Endothelial cell of umbilical vein (primary cell): Measurements from ENCODE around the gene PRKAA1. TPM values are rescaled to one million over a fixed set of nuclear protein-coding genes. Genes with fewer than 3 reads are reported as not detected.
A peak's percentile ranks its signal among the peaks of the same experiment; 100 is the strongest.

Experiments used
- Bru-seq: library from RNA; stranded (reverse); fragments of 400-500 nt; gene quantifications from one replicate; lab custom pipeline; 2021; lab: Mats Ljungman, UMichigan
- BruChase-seq, 2 experiments: library from RNA; stranded (reverse); fragments of 400-500 nt; gene quantifications; one replicate each; lab custom pipeline; 2021; lab: Mats Ljungman, UMichigan
- BruUV-seq: library from RNA; stranded (reverse); fragments of 400-500 nt; replicated peaks from 2 replicates; lab custom pipeline; 2021; lab: Mats Ljungman, UMichigan
- CTCF ChIA-PET: fragments of 300-600, 350-600 bp; sonication (Branson Sonifier 250); formaldehyde crosslinking; loops from one replicate; lab custom pipeline; 2021; ENCODE audit warnings: antibody characterized with exemption, inconsistent platforms; lab: Charles Lee
- POLR2A ChIA-PET: fragments of 300-600, 350-600 bp; sonication (Branson Sonifier 250); formaldehyde crosslinking; loops from one replicate; lab custom pipeline; 2021; ENCODE audit warnings: antibody characterized with exemption, inconsistent platforms; lab: Charles Lee
- DNase-seq: peaks from one replicate; pipeline ENCODE4 v3.0.0-alpha.2; 2011; ENCODE audit warnings: low read depth, low spot score
- FAIRE-seq: peaks from 2 replicates; lab custom pipeline; 2011; peaks lifted over from hg19 to GRCh38; lab: Jason Lieb, UNC
- H2AFZ ChIP-seq: 2 replicates; pipeline ENCODE4 v1.6.0; 2012; ENCODE audit warnings: low read depth, low read length, control low read depth, inconsistent platforms
- H3K27ac ChIP-seq: 2 replicates; pipeline ENCODE4 v1.5.1; 2011; ENCODE audit warnings: low read depth, mild to moderate bottlenecking, control low read depth, low read length, moderate library complexity; ENCODE audit not compliant: insufficient read depth
- H3K27me3 ChIP-seq, 2 experiments: 2 replicates each; pipeline versions ENCODE4 v1.6.0 to v1.6.1; 2011; ENCODE audit warnings: low read length in 2 of 2, mixed read lengths in 1 of 2; ENCODE audit not compliant: control insufficient read depth in 2 of 2, insufficient read depth in 2 of 2
- H3K36me3 ChIP-seq, 2 experiments: 2 replicates in 1 of 2; 3 replicates in 1 of 2; pipeline ENCODE4 v1.5.1; 2011; ENCODE audit warnings: low read length in 2 of 2, mild to moderate bottlenecking in 1 of 2, moderate library complexity in 1 of 2; ENCODE audit not compliant: control insufficient read depth in 2 of 2, insufficient read depth in 2 of 2; ENCODE audit errors: extremely low read depth in 1 of 2
- H3K4me1 ChIP-seq: 3 replicates; pipeline ENCODE4 v1.5.1; 2011; ENCODE audit warnings: mild to moderate bottlenecking, low read length; ENCODE audit not compliant: control insufficient read depth, insufficient read depth; ENCODE audit errors: extremely low read depth
- H3K4me2 ChIP-seq: 2 replicates; pipeline ENCODE4 v1.6.1; 2011; ENCODE audit warnings: low read length, control low read depth, mixed read lengths; ENCODE audit not compliant: insufficient read depth
- H3K4me3 ChIP-seq, 3 experiments: fragments of 200-600 bp in 1 of 3; sonication (generic), shearing (Covaris generic) in 1 of 3; replicated peaks in 1 of 3; 2 replicates each; pipeline ENCODE4 v1.5.1; 2011 to 2016; ENCODE audit warnings: control low read depth in 3 of 3, low read length in 3 of 3, mild to moderate bottlenecking in 2 of 3, inconsistent platforms in 1 of 3, low read depth in 1 of 3, moderate library complexity in 1 of 3; ENCODE audit not compliant: insufficient read depth in 1 of 3
- H3K79me2 ChIP-seq: 2 replicates; pipeline ENCODE4 v1.6.0; 2012; ENCODE audit warnings: low read length, inconsistent platforms; ENCODE audit not compliant: control insufficient read depth, insufficient read depth
- H3K9ac ChIP-seq: replicated peaks from 2 replicates; pipeline ENCODE3; 2011; ENCODE audit warnings: low read length, control low read depth; ENCODE audit not compliant: insufficient read depth; ENCODE audit errors: extremely low read depth
- H3K9me1 ChIP-seq: replicated peaks from 3 replicates; pipeline ENCODE4 v1.6.0; 2011; ENCODE audit warnings: mild to moderate bottlenecking, low read length; ENCODE audit not compliant: control insufficient read depth, insufficient read depth; ENCODE audit errors: extremely low read depth
- H3K9me3 ChIP-seq: replicated peaks from 2 replicates; pipeline ENCODE4 v1.5.1; 2012; ENCODE audit warnings: low read length, inconsistent platforms; ENCODE audit not compliant: control insufficient read depth, insufficient read depth
- H4K20me1 ChIP-seq: replicated peaks from 2 replicates; pipeline ENCODE3; 2011; ENCODE audit warnings: mild to moderate bottlenecking, low read length; ENCODE audit not compliant: control insufficient read depth, insufficient read depth; ENCODE audit errors: extremely low read depth
- EZH2 ChIP-seq: IDR thresholded peaks from 2 replicates; pipeline ENCODE4 v1.6.1; 2012; ENCODE audit warnings: borderline replicate concordance, low read depth, mild to moderate bottlenecking, moderate library complexity, low read length, inconsistent platforms; ENCODE audit not compliant: severe bottlenecking
- FOS ChIP-seq: IDR thresholded peaks from 2 replicates; pipeline ENCODE4 v1.6.1; 2011; ENCODE audit warnings: mild to moderate bottlenecking, low read length, moderate library complexity, borderline replicate concordance; ENCODE audit not compliant: insufficient read depth
- GATA2 ChIP-seq: IDR thresholded peaks from 2 replicates; pipeline ENCODE4 v1.7.0; 2011; ENCODE audit warnings: low read depth, mild to moderate bottlenecking, moderate library complexity, mixed read lengths, low read length; ENCODE audit not compliant: insufficient read length, insufficient read depth
- JUN ChIP-seq: IDR thresholded peaks from 2 replicates; pipeline ENCODE4 v1.6.1; 2011; ENCODE audit warnings: borderline replicate concordance, low read depth; ENCODE audit not compliant: insufficient read length, insufficient read depth
- MYC ChIP-seq: IDR thresholded peaks from one replicate; pipeline ENCODE4 v1.6.1; 2011; ENCODE audit warnings: mild to moderate bottlenecking, low read depth, low read length
- POLR2A ChIP-seq: IDR thresholded peaks from 2 replicates; pipeline ENCODE4 v1.6.1; 2012; ENCODE audit warnings: low read depth, mild to moderate bottlenecking, control low read depth, low read length
- POLR2AphosphoS5 ChIP-seq: IDR thresholded peaks from 2 replicates; pipeline ENCODE4 v1.6.1; 2012; ENCODE audit warnings: low read depth, mild to moderate bottlenecking, control low read depth, low read length, moderate library complexity; ENCODE audit not compliant: insufficient read depth
- dilution Hi-C: fragments of 300-500 bp; cut with MboI; formaldehyde crosslinking; loops from one replicate; pipeline ENCODE4 v1.15.0; 2019; ENCODE audit warnings: low sequenced_read_pairs; ENCODE audit not compliant: extremely low pct_ligation_motif_present
- intact Hi-C: fragments of 100-400 bp; cut with micrococcal nuclease; formaldehyde crosslinking; loops from one replicate; pipeline ENCODE4 v1.10.0; 2022
- long read RNA-seq: library from polyadenylated mRNA; stranded (forward); transcript quantifications from one replicate; pipeline ENCODE4 v2.0.0, GENCODE V29; 2021
- polyA minus RNA-seq, 3 experiments: library from RNA; depleted of rRNA, polyadenylated mRNA; stranded (reverse); fragments of >200 nt; gene quantifications; 1 replicate in 1 of 3; 2 replicates in 2 of 3; pipeline ENCODE4 v1.2.3, GENCODE V29; 2011
- polyA plus RNA-seq, 4 experiments: library from polyadenylated mRNA; depleted of rRNA in 3 of 4; stranded (reverse) in 3 of 4; unstranded in 1 of 4; fragments of >200 nt; gene quantifications; 2 replicates each; pipeline versions ENCODE4 v1.2.1 to v1.2.3, GENCODE V29; 2011 to 2012; ENCODE audit warnings: missing spikeins in 1 of 4
- total RNA-seq: library from RNA; stranded (reverse); gene quantifications from 2 replicates; pipeline ENCODE4 v1.2.3, GENCODE V29; 2021
- TF ChIP-seq, protein P1 (sequence below): IDR thresholded peaks from 2 replicates; pipeline ENCODE4 v1.6.1; 2011; ENCODE audit not compliant: insufficient read depth, insufficient read length
- TF ChIP-seq, protein P2 (sequence below), 2 donors: IDR thresholded peaks; 1 replicate in 1 of 2; 2 replicates in 1 of 2; pipeline ENCODE4 v1.5.1; 2011; ENCODE audit warnings: low read length in 2 of 2, mild to moderate bottlenecking in 2 of 2, moderate library complexity in 2 of 2, control low read depth in 1 of 2, inconsistent platforms in 1 of 2, low read depth in 1 of 2; ENCODE audit not compliant: insufficient read depth in 1 of 2; ENCODE audit errors: extremely low read depth in 1 of 2

The PRKAA1 gene
- 83.5 and 97.2 TPM in 2 replicates for total RNA-seq
- polyA plus RNA-seq: 25.5 and 37.0 TPM in 2 replicates
- polyA plus RNA-seq (2011; cell fraction: cytosol; rRNA removed): 24.9 and 30.5 TPM in 2 replicates
- polyA plus RNA-seq (2011; cell fraction: nucleus; rRNA removed): 163 and 208 TPM in 2 replicates
- 45.4 and 73.0 TPM in 2 replicates for polyA plus RNA-seq (2012)
- polyA minus RNA-seq: 52.0 and 52.3 TPM in 2 replicates
- 48.2 TPM for polyA minus RNA-seq (2011; cell fraction: cytosol; rRNA and poly(A)+ RNA removed)
- 82.1 and 109 TPM in 2 replicates for polyA minus RNA-seq (2011; cell fraction: nucleus; rRNA and poly(A)+ RNA removed)
- Bru-seq, nascent RNA: percentile 97 among the genes with signal in this experiment
- percentile 93 among the genes with signal in this experiment for BruChase-seq, experiment 1, labeled RNA remaining after a 6-hour chase
- BruChase-seq, experiment 2, labeled RNA remaining after a 2-hour chase: percentile 96 among the genes with signal in this experiment
- long read RNA-seq, full-length matches to known transcripts: 70 of 104 reads
- long read RNA-seq, partial matches to known transcripts: 11 of 104 reads
- long read RNA-seq, other reads (novel, unspliced or antisense): 23 of 104 reads

DNA sequence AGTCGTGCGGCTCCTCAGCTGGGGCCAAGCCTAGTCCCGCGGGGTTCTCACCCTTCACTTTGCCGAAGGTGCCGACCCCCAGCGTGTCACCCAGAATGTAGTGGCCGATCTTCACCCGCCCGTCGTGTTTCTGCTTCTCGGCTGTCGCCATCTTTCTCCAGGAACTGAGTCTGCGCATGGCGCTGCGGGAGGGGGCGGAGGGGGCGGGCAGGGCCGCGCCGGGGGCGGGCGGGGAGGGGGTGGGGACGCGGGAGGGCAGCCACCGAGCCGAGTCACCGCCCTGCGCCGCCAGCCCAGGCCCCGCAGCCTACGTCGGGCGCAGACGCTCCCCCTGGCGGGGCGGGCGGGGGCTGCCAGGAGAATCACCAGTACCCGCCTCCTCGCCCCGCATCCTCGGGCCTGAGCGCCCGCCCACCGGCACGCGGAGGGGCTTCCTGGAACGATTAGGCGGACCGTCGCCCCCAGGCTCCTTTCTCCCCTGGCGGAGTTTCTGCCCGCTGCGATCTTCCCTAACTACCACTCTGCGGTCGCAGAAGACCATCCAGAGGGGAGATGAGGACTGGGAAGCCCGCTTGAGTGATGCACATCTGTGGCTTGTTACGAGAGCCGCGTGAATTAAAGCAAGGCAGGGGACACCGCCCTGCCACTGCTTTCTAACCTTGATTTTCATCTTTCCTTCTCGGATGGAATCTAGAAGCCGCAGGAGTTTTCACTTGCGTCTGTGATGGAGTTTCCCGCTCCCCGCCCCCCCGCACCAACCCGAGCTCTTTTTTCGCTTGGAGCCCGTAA lies at the start of gene PRKAA1:
Gene PRKAA1, minus strand, starts transcription at position 363 of the 789 bp plus-strand sequence. Its CDS starts 185 bp downstream, at position 178.
- peak within 1 kb of the TSS; percentile 96 for H3K9ac ChIP-seq
- no peaks in the 10 kb centered on the region for H3K36me3 ChIP-seq
- CTCF ChIA-PET: interaction anchor here (0.6 to 1.5 kb wide), 15 partner anchors 9 to 621 kb away, joined by 3 to 7 read pairs (median 3); partner anchors contain the start of gene RPL37
- peak within 1 kb of the TSS; percentile 89 to 96 (median 94) for H3K4me3 ChIP-seq
- H3K27ac ChIP-seq: peak within 1 kb of the TSS; percentile 93
- H3K9me1 ChIP-seq: no peaks in the 10 kb centered on the region
- H3K4me1 ChIP-seq: peaks cover 19% of the 10 kb centered on the region
- intact Hi-C loops (loop anchor here (1.0 kb wide), 2 partner anchors 37 to 43 kb away; partner anchors contain the start of genes RPL37 and TTC33), dilution Hi-C loops (no loop called here)
- FAIRE-seq: no peak
- POLR2A ChIA-PET: interaction anchor here (0.6 to 0.7 kb wide), 4 partner anchors 29 to 465 kb away, joined by 3 to 6 read pairs (median 4); no protein-coding TSS in a partner anchor
- peak; percentile 86 for DNase-seq
- no peaks in the 10 kb centered on the region for H3K9me3 ChIP-seq
- peak within 1 kb of the TSS; percentile 100 for H2AFZ ChIP-seq
- peaks cover 43% of the 10 kb centered on the region for H3K79me2 ChIP-seq
- TF ChIP-seq POLR2AphosphoS5 (peak; percentile 65), EZH2 (no peak), GATA2 (no peak), JUN (no peak), FOS (no peak), POLR2A (peak; percentile 93), MYC (no peak)
- TF ChIP-seq, protein P1, sequence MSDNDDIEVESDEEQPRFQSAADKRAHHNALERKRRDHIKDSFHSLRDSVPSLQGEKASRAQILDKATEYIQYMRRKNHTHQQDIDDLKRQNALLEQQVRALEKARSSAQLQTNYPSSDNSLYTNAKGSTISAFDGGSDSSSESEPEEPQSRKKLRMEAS: no peak
- TF ChIP-seq, protein P2, sequence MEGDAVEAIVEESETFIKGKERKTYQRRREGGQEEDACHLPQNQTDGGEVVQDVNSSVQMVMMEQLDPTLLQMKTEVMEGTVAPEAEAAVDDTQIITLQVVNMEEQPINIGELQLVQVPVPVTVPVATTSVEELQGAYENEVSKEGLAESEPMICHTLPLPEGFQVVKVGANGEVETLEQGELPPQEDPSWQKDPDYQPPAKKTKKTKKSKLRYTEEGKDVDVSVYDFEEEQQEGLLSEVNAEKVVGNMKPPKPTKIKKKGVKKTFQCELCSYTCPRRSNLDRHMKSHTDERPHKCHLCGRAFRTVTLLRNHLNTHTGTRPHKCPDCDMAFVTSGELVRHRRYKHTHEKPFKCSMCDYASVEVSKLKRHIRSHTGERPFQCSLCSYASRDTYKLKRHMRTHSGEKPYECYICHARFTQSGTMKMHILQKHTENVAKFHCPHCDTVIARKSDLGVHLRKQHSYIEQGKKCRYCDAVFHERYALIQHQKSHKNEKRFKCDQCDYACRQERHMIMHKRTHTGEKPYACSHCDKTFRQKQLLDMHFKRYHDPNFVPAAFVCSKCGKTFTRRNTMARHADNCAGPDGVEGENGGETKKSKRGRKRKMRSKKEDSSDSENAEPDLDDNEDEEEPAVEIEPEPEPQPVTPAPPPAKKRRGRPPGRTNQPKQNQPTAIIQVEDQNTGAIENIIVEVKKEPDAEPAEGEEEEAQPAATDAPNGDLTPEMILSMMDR (IDR thresholded peaks at IDR 0.05; ENCODE audit: extremely low read depth in 1 of 2, insufficient read depth in 1 of 2, low read depth in 1 of 2, low read length in 2 of 2): peak; percentile 42 to 74
- peak within 1 kb of the TSS; percentile 96 for H3K4me2 ChIP-seq
- H4K20me1 ChIP-seq: no peaks in the 10 kb centered on the region
- H3K27me3 ChIP-seq: no peaks in the 10 kb centered on the region
- TSS peak; percentile 86 for BruUV-seq
